GM12875 (cell line): ENCODE data around the gene APH1B.

ENCODE experiments used
- H3K4me3 ChIP-seq: one replicate; pipeline ENCODE4 v1.5.1; 2011; ENCODE audit warnings: low read depth, low read length, control low read depth
- TF ChIP-seq, protein P1 (sequence below): IDR thresholded peaks from 2 replicates; pipeline ENCODE4 v1.5.1; 2011; ENCODE audit warnings: low read depth, mild to moderate bottlenecking, control low read depth, inconsistent platforms, low read length, moderate library complexity, borderline replicate concordance; ENCODE audit not compliant: insufficient read depth

The APH1B gene

DNA sequence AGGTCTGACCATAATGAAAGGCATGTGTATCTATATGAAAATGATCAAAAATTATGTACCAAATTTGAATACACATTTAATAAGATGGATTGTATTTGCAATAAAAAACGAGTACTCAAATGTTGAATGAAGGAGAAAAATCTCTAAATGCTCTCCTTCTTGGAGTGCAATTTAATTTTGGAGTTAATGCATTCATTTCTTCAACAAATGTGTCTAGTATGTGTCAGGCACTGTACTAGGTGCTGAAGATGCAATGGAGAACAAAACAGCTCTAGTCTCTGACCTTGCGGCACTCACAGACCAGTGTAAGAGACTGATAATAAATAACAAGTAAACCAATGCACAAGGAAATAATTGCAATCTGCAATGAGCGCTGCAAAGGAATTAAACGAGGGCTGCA lies 75.4 kb downstream of the APH1B start:
- TF ChIP-seq, protein P1, sequence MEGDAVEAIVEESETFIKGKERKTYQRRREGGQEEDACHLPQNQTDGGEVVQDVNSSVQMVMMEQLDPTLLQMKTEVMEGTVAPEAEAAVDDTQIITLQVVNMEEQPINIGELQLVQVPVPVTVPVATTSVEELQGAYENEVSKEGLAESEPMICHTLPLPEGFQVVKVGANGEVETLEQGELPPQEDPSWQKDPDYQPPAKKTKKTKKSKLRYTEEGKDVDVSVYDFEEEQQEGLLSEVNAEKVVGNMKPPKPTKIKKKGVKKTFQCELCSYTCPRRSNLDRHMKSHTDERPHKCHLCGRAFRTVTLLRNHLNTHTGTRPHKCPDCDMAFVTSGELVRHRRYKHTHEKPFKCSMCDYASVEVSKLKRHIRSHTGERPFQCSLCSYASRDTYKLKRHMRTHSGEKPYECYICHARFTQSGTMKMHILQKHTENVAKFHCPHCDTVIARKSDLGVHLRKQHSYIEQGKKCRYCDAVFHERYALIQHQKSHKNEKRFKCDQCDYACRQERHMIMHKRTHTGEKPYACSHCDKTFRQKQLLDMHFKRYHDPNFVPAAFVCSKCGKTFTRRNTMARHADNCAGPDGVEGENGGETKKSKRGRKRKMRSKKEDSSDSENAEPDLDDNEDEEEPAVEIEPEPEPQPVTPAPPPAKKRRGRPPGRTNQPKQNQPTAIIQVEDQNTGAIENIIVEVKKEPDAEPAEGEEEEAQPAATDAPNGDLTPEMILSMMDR: no peak
- H3K4me3 ChIP-seq: no peak overlapping the region

DNA sequence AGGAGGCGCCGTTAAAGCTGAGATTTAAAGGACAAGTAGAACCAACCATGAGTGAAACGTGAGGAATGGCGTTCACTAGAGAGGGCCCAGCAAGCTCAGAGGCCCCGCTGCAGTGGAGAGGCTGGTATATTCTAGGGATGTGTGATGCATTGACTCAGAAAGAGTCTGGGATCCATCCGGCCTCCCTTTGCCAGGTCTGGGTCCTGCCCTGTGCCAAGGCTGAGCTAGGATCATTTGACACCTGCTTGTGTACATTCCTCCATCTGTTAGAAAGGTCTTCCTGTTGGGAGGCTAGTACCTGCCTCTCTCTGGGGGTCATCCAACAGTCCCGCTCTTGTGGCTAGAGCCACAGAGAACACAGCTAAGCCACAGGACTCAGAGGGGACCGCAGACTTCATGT lies 75.9 kb downstream of the APH1B start:
- no peak overlapping the region for H3K4me3 ChIP-seq
- TF ChIP-seq, protein P1: no peak

DNA sequence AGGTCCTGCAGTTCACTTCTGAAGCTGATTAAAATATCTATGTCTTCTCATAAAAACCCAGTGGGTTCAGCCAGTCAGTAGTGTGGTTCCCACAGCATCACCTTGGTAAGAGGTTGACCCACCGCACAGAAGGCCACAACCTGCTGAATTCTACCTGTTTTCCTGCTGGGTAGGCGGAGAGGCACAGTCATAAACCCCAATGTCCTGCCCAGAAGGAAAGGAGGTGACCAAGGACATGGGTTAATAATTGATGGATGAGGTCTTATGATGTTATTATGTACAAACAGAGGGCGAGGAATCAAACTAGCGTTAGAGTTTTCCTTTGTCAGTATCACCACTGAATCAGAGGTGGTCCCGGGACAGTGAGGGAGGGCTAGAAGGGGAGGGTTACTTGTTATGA lies 76.5 kb downstream of the APH1B start:
- H3K4me3 ChIP-seq: no peak overlapping the region
- TF ChIP-seq, protein P1: no peak

DNA sequence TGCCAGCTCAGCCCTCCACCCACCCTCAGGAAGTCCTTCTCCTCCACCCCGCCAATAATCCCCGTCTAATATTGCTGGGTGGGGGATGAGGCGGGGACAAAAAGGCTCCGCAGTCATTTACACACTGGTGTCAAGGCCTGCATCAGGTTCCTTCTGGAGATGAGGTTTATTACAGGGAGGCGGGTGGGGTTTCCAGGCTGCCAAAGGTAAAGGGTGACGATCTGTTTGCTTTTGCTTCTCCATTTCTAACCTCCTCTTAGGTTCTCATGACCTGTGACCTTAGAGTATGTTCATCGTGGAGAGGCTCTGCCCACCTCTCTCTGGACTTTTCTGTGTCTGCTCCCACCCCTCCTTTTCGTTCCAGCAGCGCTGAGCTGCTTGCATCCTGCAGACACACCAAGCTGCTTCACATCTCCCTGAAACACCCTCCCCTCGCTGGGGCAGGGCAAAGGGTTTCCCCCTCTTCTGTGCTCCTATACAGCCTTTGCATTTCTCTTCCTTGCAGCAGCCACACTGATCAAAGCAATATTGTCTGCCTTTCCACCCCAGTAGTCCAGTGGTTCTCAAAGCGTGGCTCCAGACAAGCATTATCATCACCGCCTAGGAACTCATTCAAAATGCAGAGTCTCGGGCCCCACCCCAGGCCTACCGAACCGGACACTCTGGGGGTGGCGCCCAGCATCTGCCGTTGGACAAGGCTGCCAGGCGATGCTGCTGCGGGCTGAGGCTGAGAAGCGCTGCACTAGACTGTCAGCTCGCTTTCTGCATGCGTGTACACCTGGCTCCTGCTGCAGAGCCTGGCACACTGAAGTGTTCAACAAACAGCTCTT lies 77.6 kb downstream of the APH1B start:
- TF ChIP-seq, protein P1: no peak
- H3K4me3 ChIP-seq: no peak overlapping the region

DNA sequence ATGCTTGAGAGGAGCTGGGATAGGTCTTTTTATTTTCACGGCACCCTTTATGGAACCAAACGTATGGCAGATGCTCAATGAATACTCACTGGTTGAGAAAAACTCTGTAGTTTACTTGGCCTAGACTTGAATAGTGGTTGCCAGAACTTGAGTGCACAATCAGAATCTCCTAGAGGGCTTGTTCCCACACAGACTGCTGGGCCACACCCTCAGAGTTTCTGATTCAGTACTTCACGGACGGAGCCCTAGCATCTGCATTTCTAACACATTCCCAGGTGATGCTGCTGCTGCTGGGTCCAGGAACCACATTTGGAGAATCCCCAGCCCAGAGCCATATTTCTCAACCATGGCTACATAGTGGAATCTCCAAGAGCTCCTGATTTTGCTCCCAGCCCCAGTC lies 79.7 kb downstream of the APH1B start:
- TF ChIP-seq, protein P1: no peak
- no peak overlapping the region for H3K4me3 ChIP-seq

DNA sequence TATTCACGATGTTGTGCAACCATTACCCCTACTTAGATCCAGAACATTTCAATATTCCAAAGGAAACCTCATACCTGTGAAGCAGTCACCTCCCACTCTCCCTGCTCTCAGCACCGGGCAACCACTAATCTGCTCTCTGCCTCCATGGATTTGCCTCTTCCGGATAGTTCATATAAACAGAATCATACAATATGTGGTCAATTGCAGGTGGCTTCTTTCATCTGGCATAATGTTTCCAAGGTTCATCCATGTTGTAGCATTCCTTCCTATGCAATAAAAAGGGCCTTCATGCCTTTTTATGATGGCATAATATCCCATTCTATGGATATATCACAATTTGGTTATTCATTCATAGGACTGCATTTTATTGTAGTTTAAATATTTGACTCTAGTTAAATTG lies 80.3 kb downstream of the APH1B start:
- H3K4me3 ChIP-seq: no peak overlapping the region
- TF ChIP-seq, protein P1: no peak
